H1 (cell line): ENCODE data around the gene AGAP3. TPM values are rescaled to one million over a fixed set of nuclear protein-coding genes. Genes with fewer than 3 reads are reported as not detected.
A peak's percentile ranks its signal among the peaks of the same experiment; 100 is the strongest.

ENCODE experiments used
- BACH1 ChIP-seq: IDR thresholded peaks from 2 replicates; pipeline ENCODE4 v1.6.1; 2012; ENCODE audit warnings: low read length, improper control_type of control experiment
- BCL11A ChIP-seq, 2 experiments: IDR thresholded peaks; one replicate each; pipeline ENCODE4 v1.6.1; 2011; ENCODE audit warnings: low read depth in 2 of 2, low read length in 2 of 2, mild to moderate bottlenecking in 2 of 2
- CEBPB ChIP-seq: IDR thresholded peaks from 2 replicates; pipeline ENCODE4 v1.6.1; 2012; ENCODE audit warnings: low read depth, low read length
- GABPA ChIP-seq: IDR thresholded peaks from 2 replicates; pipeline ENCODE4 v1.6.1; 2011; ENCODE audit warnings: mild to moderate bottlenecking, low read length, moderate library complexity, borderline replicate concordance; ENCODE audit not compliant: insufficient read depth
- RAD21 ChIP-seq, 2 experiments: IDR thresholded peaks in 1 of 2; conservative IDR thresholded peaks in 1 of 2; 2 replicates each; pipeline ENCODE4 v1.6.1; 2011; ENCODE audit warnings: low read depth in 2 of 2, low read length in 2 of 2, improper control_type of control experiment in 1 of 2, inconsistent platforms in 1 of 2, mild to moderate bottlenecking in 1 of 2, moderate library complexity in 1 of 2
- RFX5 ChIP-seq: IDR thresholded peaks from 2 replicates; pipeline ENCODE4 v1.6.1; 2011; ENCODE audit warnings: low read depth, low read length, improper control_type of control experiment, borderline replicate concordance
- SIRT6 ChIP-seq: IDR thresholded peaks from one replicate; pipeline ENCODE4 v1.7.1; 2012; ENCODE audit warnings: low read length, inconsistent platforms
- SP4 ChIP-seq: IDR thresholded peaks from 2 replicates; pipeline ENCODE4 v1.6.1; 2012; ENCODE audit warnings: low read length, inconsistent platforms
- SUZ12 ChIP-seq: fragments of 200-600 bp; sonication (generic); IDR thresholded peaks from 2 replicates; pipeline ENCODE4 v1.6.1; 2012; ENCODE audit warnings: mild to moderate bottlenecking, inconsistent platforms, low read length, moderate library complexity, mixed read lengths
- TBP ChIP-seq: IDR thresholded peaks from 2 replicates; pipeline ENCODE4 v1.6.1; 2011; ENCODE audit warnings: low read depth, low read length, improper control_type of control experiment
- polyA plus RNA-seq, 7 experiments: library from polyadenylated mRNA; depleted of rRNA in 3 of 7; stranded (reverse) in 5 of 7; unstranded in 2 of 7; fragments of >200 nt in 5 of 7; fragments of 200-250 nt in 2 of 7; gene quantifications; 1 replicate in 5 of 7; 2 replicates in 1 of 7; 4 replicates in 1 of 7; pipeline versions ENCODE4 v1.2.1 to v1.2.3, GENCODE V29; 2011 to 2013; ENCODE audit warnings: missing spikeins in 2 of 7, mixed read lengths in 2 of 7
- total RNA-seq: library from RNA; stranded (reverse); fragmentation: NEBNext Ultra II Directional; extraction: Animal tissue kit (Norgen Biotek cat#: 25700); gene quantifications from 2 replicates; pipeline ENCODE4 v1.2.1, GENCODE V29; 2021
- TF ChIP-seq, protein P1 (sequence below): fragments of 300-600 bp; sonication (generic); IDR thresholded peaks from 2 replicates; pipeline ENCODE4 v1.7.1; 2012; ENCODE audit warnings: low read length, moderate library complexity, mild to moderate bottlenecking, inconsistent platforms; ENCODE audit not compliant: insufficient replicate concordance

Gene AGAP3
- total and polyA plus RNA-seq, 2 of the 8 experiments (the other 6 are each of a cell fraction or from before 2014, with no cell fraction given), result 66.4 to 120 TPM

- TF ChIP-seq, protein P1, sequence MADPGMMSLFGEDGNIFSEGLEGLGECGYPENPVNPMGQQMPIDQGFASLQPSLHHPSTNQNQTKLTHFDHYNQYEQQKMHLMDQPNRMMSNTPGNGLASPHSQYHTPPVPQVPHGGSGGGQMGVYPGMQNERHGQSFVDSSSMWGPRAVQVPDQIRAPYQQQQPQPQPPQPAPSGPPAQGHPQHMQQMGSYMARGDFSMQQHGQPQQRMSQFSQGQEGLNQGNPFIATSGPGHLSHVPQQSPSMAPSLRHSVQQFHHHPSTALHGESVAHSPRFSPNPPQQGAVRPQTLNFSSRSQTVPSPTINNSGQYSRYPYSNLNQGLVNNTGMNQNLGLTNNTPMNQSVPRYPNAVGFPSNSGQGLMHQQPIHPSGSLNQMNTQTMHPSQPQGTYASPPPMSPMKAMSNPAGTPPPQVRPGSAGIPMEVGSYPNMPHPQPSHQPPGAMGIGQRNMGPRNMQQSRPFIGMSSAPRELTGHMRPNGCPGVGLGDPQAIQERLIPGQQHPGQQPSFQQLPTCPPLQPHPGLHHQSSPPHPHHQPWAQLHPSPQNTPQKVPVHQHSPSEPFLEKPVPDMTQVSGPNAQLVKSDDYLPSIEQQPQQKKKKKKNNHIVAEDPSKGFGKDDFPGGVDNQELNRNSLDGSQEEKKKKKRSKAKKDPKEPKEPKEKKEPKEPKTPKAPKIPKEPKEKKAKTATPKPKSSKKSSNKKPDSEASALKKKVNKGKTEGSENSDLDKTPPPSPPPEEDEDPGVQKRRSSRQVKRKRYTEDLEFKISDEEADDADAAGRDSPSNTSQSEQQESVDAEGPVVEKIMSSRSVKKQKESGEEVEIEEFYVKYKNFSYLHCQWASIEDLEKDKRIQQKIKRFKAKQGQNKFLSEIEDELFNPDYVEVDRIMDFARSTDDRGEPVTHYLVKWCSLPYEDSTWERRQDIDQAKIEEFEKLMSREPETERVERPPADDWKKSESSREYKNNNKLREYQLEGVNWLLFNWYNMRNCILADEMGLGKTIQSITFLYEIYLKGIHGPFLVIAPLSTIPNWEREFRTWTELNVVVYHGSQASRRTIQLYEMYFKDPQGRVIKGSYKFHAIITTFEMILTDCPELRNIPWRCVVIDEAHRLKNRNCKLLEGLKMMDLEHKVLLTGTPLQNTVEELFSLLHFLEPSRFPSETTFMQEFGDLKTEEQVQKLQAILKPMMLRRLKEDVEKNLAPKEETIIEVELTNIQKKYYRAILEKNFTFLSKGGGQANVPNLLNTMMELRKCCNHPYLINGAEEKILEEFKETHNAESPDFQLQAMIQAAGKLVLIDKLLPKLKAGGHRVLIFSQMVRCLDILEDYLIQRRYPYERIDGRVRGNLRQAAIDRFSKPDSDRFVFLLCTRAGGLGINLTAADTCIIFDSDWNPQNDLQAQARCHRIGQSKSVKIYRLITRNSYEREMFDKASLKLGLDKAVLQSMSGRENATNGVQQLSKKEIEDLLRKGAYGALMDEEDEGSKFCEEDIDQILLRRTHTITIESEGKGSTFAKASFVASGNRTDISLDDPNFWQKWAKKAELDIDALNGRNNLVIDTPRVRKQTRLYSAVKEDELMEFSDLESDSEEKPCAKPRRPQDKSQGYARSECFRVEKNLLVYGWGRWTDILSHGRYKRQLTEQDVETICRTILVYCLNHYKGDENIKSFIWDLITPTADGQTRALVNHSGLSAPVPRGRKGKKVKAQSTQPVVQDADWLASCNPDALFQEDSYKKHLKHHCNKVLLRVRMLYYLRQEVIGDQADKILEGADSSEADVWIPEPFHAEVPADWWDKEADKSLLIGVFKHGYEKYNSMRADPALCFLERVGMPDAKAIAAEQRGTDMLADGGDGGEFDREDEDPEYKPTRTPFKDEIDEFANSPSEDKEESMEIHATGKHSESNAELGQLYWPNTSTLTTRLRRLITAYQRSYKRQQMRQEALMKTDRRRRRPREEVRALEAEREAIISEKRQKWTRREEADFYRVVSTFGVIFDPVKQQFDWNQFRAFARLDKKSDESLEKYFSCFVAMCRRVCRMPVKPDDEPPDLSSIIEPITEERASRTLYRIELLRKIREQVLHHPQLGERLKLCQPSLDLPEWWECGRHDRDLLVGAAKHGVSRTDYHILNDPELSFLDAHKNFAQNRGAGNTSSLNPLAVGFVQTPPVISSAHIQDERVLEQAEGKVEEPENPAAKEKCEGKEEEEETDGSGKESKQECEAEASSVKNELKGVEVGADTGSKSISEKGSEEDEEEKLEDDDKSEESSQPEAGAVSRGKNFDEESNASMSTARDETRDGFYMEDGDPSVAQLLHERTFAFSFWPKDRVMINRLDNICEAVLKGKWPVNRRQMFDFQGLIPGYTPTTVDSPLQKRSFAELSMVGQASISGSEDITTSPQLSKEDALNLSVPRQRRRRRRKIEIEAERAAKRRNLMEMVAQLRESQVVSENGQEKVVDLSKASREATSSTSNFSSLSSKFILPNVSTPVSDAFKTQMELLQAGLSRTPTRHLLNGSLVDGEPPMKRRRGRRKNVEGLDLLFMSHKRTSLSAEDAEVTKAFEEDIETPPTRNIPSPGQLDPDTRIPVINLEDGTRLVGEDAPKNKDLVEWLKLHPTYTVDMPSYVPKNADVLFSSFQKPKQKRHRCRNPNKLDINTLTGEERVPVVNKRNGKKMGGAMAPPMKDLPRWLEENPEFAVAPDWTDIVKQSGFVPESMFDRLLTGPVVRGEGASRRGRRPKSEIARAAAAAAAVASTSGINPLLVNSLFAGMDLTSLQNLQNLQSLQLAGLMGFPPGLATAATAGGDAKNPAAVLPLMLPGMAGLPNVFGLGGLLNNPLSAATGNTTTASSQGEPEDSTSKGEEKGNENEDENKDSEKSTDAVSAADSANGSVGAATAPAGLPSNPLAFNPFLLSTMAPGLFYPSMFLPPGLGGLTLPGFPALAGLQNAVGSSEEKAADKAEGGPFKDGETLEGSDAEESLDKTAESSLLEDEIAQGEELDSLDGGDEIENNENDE, result no peak
- TF ChIP-seq SP4 (no peak), RAD21 (IDR thresholded peaks at IDR 0.05 in 1 of 2, conservative IDR thresholded peaks at IDR 0.05 in 1 of 2; ENCODE audit: low read depth in 2 of 2, low read length in 2 of 2) (peak; percentile 96 to 98), SIRT6 (no peak), RFX5 (no peak), BACH1 (no peak), TBP (peak; percentile 50; the same call in 1 of the 2 replicates), CEBPB (no peak), BCL11A (IDR thresholded peaks at IDR 0.05; ENCODE audit: low read depth in 2 of 2, low read length in 2 of 2) (no peak), SUZ12 (no peak), GABPA (peak; percentile 47; the same call in 1 of the 2 replicates)
Measured at GRCh38 chr7:151123822-151124464, 37.7 kb downstream of the AGAP3 start (continued).
